Non-pigmented ciliary epithelial cell (primary cell): ENCODE results near the gene C2orf49.

Source experiments
- DNase-seq: peaks from one replicate; pipeline ENCODE4 v3.0.0-alpha.2; 2010; ENCODE audit warnings: low read depth

C2orf49 gene

GRCh38 chr2:105383432-105384166 is 46.3 kb downstream of the C2orf49 start:
- no peak for DNase-seq

- DNase-seq: no peak
Measured at GRCh38 chr2:105384216-105384615, 46.9 kb downstream of the C2orf49 start.

GRCh38 chr2:105384861-105385260 is 47.5 kb downstream of the C2orf49 start:
- DNase-seq: no peak

GRCh38 chr2:105385731-105386540 is 48.6 kb downstream of the C2orf49 start:
- DNase-seq: no peak

GRCh38 chr2:105387225-105387624 is 49.9 kb downstream of the C2orf49 start:
- no peak for DNase-seq

GRCh38 chr2:105388971-105389381 is 51.6 kb downstream of the C2orf49 start:
- DNase-seq: peak; percentile 87

GRCh38 chr2:105390454-105390853 is 53.1 kb downstream of the C2orf49 start:
- no peak for DNase-seq

- DNase-seq: peak; percentile 74
Measured at GRCh38 chr2:105391058-105391627, 53.8 kb downstream of the C2orf49 start.

GRCh38 chr2:105391763-105392662 is 54.7 kb downstream of the C2orf49 start:
- no peak for DNase-seq

- peak; percentile 92 for DNase-seq
Measured at GRCh38 chr2:105393373-105394055, 56.2 kb downstream of the C2orf49 start.

- no peak for DNase-seq
Measured at GRCh38 chr2:105394951-105395611, 57.7 kb downstream of the C2orf49 start.

GRCh38 chr2:105395691-105396090 is 58.4 kb downstream of the C2orf49 start:
- DNase-seq: no peak

- DNase-seq: peak; percentile 92
Measured at GRCh38 chr2:105396254-105397024, 59.1 kb downstream of the C2orf49 start.

GRCh38 chr2:105397025-105397722 is 59.8 kb downstream of the C2orf49 start:
- DNase-seq: no peak

GRCh38 chr2:105397953-105398335 is 60.6 kb downstream of the C2orf49 start:
- DNase-seq: no peak

- no peak for DNase-seq
Measured at GRCh38 chr2:105398336-105399206, 61.2 kb downstream of the C2orf49 start, which contains the start of gene FHL2. TSS of gene FHL2 (minus strand) at chr2:105399051. CDS start at chr2:105386516, 12,535 bp downstream.
